Stimulated activated CD4-positive, alpha-beta T cell treated with anti-CD3 and anti-CD28 coated beads, Interleukin-1b, Interleukin-23, amount 100 ng/mL, for 1 hour (primary cell): ENCODE data around the gene GDI1.

ENCODE experiments used
- DNase-seq, 2 donors: peaks; one replicate each; pipeline ENCODE4 v3.0.0-alpha.2; 2020; ENCODE audit warnings: low read depth in 2 of 2

GDI1 gene

GRCh38 chrX:154436374-154436982, 476 bp upstream of the GDI1 start:
- no peak for DNase-seq

GRCh38 chrX:154437971-154438893, 1.3 kb downstream of the GDI1 start:
- DNase-seq = no peak

- DNase-seq = no peak
These were observed 2.9 kb downstream of the GDI1 start for GRCh38 chrX:154439841-154440240.

GRCh38 chrX:154440623-154441357, 3.8 kb downstream of the GDI1 start:
- no peak for DNase-seq

- no peak for DNase-seq
These were observed 4.6 kb downstream of the GDI1 start for GRCh38 chrX:154441564-154441963.

GRCh38 chrX:154441984-154442707, 5.2 kb downstream of the GDI1 start:
- DNase-seq = no peak

- DNase-seq = no peak
These were observed 6.5 kb downstream of the GDI1 start for GRCh38 chrX:154443479-154443910.

- DNase-seq = peak in 1 of 2 donors; percentile 35
These were observed 7.2 kb downstream of the GDI1 start, which contains the start of gene FAM50A for GRCh38 chrX:154443992-154444754. TSS of gene FAM50A (plus strand) at chrX:154444141. CDS start at chrX:154444236, 95 bp downstream.

GRCh38 chrX:154444755-154445246, 7.8 kb downstream of the GDI1 start:
- no peak for DNase-seq

- DNase-seq = no peak
These were observed 8.8 kb downstream of the GDI1 start for GRCh38 chrX:154445776-154446175.

GRCh38 chrX:154446430-154446829, 9.5 kb downstream of the GDI1 start:
- no peak for DNase-seq

GRCh38 chrX:154448484-154448883, 11.5 kb downstream of the GDI1 start:
- no peak for DNase-seq

GRCh38 chrX:154449618-154450017, 12.7 kb downstream of the GDI1 start:
- no peak for DNase-seq

GRCh38 chrX:154450312-154450711, 13.4 kb downstream of the GDI1 start:
- no peak for DNase-seq

GRCh38 chrX:154452823-154453222, 15.9 kb downstream of the GDI1 start:
- no peak for DNase-seq

- DNase-seq = no peak
These were observed 20.6 kb downstream of the GDI1 start for GRCh38 chrX:154457491-154458115.

- DNase-seq = peak; percentile 34 to 53
These were observed 21.4 kb downstream of the GDI1 start, which contains the start of gene PLXNA3 for GRCh38 chrX:154458116-154458953. TSS of gene PLXNA3 (plus strand) at chrX:154458281. CDS start at chrX:154460184, 1,903 bp downstream.

GRCh38 chrX:154458954-154459778, 22.2 kb downstream of the GDI1 start:
- no peak for DNase-seq
